Measurements from ENCODE around the gene MAP4K4.
"Not testable (repeated sequence)": the region's sequence is repeated elsewhere in the genome, so short reads cannot be mapped to it uniquely, and the experiment has no call there.

The MAP4K4 gene

DNA sequence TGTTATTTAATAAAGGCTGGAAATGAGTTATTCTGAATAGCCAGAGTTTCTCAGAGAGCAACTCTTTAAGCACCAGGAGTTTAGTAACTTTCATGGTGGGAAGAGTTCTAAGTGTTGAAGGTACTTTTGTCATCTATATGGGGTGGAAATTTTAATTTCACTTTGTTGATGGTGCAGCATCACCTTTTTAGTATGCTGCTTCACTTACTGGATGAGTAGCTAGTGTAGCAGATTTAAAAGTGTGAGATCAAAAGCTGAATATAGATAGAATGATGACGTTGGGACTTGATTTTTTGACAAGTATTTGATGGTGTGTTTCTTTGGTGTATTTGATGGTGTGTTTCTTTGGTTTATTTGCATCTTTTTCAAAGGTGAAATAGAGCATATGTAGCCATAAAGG is 47.3 kb downstream of the MAP4K4 start:
- DNase-seq = no peak

DNA sequence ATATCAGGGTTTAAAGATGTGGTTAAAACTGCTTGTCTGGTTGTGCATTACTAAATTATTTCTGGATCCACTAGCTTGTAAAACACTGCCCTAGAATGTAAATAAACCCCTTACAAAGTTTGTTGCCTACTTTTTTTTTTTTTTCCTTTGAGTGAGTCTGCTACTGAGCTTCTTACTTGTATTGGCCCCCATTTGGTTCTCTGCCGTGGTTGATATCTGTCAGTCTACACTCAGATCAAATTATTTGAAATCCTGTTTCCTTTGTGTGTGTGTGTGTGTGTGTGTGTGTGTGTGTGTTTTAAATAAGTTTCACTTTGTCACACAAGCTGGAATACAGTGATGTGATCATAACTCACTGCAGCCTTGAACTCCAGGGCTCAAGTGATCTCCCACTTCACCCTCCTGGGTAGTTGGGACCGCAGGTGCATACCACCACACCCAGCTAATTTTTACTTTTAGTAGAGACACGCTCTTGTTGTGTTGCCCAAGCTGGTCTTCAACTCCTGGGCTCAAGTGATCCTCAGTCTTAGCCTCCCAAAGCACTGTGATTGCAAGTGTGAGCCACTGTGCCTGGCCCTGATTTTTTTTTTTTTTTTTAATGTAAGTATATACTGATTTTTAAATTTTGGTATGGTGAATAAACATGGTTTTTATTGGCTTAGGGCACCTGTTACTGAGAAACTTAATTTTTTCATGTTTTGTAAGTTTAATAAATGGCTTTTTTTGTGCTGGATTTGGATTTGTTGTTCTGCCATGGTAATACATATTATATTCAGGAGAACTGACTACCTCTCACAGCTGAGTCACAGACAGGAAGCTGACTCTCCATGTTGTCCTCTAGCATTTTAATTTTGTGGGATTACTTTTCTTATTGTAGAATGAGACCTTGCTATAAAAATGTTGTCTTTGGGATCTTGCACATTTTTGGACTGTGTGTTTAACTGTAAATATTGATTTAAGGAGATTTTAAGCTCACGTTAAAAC is 48.5 kb downstream of the MAP4K4 start:
- DNase-seq = peak in 1 of 2 donors; percentile 19

DNA sequence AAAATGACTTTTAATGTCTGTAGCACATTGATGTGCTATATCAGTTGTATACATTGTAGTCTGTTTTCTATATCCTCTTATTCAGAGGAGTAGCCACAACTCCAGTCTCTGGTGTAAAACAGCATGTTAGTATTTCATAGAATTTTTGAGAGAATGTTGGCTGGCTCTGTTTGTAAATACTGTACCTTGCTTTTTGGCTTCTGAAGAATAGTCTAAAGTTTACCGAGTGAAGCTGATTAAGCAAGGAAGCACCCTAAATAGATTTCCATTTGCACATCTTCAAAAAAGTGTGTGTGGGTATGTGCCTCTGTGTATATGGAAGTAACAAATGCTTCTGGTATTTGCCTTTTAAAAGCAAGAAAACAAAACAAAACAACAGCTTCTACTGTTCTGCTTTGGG is 50.5 kb downstream of the MAP4K4 start:
- no peak for DNase-seq

DNA sequence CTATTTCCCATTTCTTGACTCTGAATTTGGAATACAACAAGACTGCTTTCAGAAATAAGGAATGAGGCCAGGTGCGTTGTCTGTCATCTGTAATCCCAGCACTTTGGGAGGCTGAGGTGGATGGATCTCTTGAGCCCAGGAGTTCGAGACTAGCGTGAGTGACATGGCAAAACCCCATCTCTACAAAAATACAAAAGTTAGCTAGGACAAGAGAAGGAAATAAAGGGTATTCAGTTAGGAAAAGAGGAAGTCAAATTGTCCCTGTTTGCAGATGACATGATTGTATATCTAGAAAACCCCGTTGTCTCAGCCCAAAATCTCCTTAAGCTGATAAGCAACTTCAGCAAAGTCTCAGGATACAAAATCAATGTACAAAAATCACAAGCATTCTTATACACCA is 51.0 kb downstream of the MAP4K4 start:
- peak in 1 of 2 donors; percentile 8 for DNase-seq

DNA sequence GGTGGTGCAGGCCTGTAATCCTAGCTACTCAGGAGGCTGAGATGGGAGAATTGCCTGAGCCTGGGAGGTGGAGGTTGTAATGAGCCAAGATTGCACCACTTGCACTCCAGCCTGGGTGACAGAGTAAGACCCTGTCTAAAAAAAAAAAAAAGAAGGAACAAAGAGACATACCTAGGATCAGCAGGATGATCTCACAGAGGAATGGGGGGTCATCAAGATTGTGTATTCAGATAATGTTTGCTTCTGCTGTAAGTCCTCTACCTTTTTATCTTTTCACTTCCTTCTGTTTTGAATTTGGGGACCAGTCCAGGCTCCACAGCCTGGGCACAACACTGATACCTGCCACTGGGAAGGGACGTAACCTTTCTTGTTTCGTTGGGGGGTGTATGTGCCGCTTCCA is 53.2 kb downstream of the MAP4K4 start:
- DNase-seq = no peak

DNA sequence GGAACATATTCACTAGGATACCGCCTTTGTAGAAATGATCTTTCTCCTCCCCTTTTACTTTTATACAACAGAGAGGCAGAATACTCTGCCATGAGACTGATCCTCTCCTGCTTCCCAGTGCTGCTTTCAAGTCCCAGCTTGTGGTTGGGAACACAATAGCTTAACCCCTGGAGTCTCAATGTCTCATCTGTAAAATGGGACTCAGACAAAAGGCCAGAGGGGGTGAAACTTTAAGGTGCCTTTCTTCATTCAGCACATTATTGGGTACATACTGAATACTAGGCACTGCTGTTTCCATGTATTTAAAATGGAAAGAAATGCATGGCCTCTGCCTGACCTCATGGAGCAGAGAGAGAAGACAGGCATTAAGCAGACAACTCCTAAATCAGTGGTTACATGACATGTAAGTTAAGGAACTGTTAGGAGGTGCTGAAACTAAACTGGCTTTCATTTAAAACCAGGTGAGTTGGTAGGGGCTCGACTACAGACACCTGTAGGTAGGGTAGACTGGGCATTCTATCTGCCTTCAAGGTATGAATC is 53.8 kb downstream of the MAP4K4 start:
- no peak for DNase-seq

DNA sequence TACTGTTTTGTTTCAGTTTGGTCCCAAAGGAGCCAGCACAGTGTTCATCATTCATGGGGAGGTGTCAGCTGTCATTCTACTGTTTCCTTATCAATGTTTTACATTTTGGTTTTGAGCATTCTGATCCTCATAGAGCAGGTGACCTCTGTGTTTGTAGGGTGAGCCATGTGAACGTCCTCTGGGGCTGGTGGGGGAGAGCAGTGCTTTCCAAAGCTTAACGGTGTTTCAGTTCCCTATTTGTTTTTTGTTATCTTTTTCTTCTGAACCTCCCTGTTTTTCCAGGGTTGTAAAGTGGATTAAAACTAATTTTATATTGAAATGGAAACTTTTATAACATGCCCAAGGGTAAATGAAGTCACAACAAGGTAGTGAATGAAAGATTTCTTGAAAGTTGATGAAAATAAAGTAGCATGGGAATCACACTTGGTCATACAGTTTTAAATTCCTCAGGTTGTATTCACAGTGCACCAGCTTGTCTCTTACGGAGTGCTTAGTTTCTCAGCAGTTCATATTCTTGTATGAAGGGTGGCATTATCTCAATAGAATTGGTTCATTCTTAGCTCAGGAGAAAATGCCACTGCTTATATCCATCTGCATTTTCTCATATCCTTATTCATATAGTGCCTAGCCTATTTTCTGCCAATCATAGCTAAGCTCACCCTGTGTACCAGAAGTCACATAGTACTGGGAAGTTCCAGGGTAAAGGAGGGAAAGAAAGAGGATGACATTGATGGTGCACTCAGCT is 54.5 kb downstream of the MAP4K4 start:
- no peak for DNase-seq

DNA sequence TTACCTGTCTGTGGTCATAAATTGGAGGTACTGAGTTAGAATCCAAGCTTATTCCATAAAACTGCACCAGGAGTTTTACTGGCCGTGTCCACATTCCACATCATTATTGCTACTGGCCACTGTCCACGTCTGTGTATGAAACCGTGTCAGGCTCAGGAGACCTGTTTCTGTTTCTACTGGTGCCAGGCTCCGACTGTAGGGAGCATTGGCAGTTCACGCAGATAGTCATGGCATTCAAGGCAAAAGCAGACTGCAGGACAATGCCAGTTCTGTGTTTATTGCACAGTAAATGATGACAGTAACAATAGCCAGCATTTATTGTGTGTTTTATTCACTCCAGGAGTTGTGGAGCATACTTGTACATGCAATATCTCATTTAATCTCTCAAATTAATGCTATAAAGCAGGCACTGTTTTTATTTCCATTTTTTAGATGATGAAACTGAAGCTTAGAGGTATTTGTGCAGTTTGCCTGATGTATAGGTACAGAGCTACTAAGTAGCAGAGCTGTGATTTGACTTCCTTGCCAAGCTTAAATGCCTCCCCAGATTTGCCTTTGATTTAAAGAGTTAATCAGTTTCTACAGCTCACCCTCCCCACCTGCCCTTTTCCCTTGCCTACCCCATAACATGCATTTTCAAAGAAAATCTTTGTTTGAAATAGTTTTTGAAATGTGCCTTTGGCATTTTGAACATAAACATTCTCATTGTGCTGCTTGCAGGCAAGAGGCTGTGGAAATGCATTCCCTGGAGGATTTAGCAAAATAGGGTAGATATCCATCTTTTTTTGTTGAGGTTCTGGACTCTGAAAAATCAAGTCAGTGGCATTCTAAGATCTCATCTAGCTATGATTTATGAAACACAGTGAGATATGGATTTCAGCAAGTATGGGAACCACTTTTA is 55.5 kb downstream of the MAP4K4 start:
- no peak for DNase-seq

DNA sequence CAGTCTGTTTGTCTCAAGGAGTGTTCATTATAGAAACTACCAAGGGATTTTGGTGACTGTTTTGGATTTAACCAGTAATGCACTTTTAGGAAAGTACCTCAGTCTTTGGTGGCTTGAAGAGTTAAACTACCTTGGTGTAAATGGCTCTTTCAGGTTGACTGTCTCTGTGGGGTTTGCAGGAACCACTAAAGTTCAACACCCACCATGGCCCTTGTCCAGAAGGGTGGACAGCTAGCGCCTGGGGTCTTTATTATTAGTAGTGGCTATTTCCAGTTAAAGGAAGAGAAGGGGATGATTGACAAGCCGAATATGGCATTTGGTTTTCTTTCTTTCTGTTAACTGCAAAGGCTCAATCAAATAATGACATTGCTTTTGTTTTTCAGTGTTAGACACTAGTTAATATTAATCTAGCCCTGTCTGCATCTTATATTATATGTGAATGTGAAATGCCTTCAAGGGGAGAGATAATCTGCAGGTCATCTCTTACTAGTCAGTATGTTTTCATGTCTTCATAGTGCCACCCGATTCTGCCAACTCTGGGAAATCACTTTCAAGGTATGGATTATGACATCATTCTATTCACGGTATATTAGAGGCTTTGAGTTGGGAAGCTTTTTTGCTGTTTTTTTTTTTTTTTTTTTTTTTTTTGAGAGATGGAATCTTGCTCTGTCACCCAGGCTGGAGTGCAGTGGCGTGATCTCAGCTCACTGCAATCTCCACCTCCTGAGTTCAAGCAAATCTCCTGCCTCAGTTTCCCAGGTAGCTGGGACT is 56.4 kb downstream of the MAP4K4 start:
- no peak for DNase-seq

DNA sequence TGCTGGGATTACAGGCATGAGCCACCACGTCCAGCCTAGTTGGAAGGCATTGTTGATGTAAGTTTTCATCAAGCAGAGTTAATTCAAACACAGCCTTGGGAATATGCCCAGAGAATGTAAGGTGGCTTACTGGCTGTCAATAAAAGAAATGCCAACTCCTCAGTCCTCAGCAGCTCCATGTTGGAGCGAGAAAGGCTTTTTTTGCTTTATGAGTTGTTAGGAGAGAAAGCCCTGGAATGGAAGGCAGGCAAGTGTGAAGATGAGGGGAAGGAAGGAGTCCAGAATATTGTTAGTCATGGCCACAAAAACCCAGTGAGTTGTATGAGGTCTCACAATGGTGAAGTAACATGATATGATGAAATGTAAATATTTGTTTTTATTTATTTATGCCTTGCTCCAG is 57.1 kb downstream of the MAP4K4 start:
- DNase-seq = no peak

DNA sequence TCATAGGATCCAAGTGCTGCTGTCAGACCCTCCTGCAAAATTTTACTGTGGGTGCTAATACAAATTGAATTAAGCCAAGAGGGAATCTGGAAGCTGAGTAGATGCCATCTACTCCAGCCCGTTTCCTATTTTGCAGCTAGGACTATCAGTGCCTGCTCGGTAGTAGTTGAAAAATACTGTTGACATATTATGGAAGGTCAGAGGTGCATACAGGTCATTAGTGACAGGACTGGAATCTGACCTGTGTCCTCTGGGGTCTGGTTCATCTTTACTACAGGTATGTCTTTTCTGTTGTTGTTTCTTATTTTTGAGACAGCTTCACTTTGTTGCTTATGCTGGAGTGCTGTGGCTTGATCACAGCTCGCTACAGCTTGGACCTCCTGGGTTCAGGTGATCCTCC is 58.8 kb downstream of the MAP4K4 start:
- DNase-seq = no peak

DNA sequence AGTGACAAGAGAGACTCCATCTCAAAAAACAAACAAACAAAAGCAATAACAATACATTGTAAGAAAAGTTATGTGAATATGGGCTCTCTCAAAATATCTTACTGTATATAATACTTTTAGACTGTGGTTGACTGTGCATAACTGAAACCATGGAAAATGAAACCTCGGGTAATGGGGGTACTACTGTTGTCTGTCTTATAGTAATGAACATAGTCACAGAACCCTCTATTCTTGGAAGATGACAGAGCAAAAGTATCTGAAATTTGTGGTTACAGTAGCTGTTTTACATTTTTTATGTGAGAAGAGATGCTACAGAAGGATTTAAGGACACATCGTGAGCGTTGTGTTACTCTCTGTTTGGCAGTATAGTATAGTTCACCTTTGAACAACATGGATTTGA is 60.5 kb downstream of the MAP4K4 start:
- DNase-seq = peak in 1 of 2 donors; percentile 79

DNA sequence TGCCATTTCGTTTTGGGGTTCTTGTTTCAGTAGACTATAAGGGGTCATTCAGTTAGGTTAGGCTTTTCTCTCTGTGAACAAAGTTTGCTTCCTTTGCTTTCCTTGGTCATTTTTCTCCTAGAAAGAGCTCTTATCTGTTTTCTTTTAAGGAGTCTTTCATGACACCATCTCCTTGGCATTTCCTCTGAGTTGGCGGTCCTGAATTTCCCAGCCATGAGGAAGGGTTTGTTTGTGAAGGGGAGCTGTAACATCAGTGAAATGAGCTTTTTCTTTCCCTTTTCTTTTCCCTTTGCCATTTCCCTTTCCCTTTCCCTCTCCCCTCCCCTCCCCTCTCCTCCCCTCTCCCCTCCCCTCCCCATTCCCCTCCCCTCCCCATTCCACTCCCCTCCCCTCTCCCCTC is 61.7 kb downstream of the MAP4K4 start:
- DNase-seq = no peak

DNA sequence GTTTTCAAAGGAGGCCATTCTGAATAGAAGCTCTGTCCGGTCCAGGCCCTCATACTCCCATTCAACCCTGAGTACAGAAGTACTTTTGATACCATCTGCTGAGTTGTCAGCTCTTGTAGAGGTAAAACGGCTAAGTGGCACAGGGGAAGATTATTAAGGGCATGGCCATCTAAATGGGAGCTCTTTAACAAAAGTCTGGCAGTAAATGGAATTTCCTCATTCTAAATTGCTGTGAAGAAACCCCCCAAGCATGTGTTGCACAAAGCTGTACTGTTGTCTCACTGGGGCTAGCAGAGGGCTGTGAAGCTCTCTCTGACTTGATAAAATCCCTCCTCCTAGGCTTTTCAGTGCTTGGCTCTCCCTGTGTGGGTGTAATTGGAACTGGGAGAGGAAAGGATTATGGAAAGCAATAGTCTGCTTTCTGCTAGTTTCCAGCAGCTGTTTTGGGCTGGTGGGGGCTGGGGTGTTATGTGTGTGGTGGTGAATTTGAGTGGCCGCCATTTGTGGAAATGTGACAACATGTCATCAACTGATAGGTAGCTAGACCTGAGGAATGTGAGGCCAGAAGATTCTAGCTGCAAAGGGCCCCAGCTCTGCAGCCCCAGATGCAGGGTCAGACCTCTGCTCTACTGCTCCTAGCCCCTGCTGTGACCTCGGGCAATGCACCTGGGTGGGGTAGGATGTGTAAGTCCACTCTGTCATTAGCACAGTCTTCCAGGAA is 65.1 kb downstream of the MAP4K4 start:
- DNase-seq = no peak

DNA sequence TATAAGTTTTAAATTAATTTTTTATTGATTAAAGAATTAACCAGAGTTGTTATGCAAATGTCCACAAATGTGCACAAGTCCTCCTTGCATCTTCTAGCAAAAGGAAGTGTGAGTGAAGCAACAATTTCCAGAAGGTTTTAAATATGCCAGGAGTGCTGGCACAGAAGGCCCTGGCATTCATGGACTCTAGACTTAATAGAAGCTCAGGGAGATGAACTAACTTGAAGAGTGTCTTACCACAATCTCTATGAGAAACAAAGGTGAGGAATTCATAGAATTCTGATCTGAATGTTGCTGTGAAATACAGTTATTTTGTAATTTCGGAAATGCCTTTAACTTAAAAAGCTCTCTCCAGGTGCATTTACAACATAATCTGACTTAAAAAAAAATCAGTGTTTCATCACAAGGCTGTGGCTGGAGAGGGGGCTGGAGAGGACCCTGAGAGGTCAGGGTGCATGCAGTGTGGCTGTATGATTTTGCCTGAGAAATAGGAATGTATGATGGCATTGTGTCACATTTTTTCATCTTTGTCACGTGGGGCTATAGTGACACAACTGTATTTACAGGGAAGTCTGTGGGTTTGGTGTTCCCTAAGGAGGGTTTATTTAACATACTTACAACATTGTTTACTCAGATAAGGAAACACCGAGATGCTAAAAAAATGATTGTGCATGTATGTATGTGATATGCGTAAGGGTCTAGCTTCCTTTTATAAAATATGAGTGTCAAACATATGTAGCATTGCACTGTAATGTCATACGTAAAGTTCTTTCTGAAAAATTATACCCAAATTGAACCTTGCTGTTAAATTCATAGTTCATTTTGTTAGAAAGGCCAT is 66.2 kb downstream of the MAP4K4 start:
- DNase-seq = no peak

DNA sequence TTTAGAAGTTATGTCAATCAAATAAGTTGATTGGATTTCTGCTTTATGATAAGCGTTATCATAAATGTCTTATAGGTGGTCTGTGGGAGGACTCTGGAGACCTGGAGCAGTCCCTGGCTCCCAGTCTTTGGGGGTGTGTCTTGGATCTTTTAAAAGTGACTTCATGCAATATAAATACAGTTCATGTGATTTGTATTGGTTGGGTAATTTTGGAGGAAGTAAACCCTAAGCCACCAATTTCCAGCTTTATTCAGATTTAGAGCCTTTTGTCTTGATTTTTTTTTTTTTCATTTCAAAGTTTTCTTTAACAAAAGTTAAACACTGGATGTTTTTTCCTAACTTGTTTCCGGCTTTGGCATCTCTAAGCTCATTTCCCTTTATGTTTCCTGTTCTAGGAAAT is 68.8 kb downstream of the MAP4K4 start:
- no peak for DNase-seq

DNA sequence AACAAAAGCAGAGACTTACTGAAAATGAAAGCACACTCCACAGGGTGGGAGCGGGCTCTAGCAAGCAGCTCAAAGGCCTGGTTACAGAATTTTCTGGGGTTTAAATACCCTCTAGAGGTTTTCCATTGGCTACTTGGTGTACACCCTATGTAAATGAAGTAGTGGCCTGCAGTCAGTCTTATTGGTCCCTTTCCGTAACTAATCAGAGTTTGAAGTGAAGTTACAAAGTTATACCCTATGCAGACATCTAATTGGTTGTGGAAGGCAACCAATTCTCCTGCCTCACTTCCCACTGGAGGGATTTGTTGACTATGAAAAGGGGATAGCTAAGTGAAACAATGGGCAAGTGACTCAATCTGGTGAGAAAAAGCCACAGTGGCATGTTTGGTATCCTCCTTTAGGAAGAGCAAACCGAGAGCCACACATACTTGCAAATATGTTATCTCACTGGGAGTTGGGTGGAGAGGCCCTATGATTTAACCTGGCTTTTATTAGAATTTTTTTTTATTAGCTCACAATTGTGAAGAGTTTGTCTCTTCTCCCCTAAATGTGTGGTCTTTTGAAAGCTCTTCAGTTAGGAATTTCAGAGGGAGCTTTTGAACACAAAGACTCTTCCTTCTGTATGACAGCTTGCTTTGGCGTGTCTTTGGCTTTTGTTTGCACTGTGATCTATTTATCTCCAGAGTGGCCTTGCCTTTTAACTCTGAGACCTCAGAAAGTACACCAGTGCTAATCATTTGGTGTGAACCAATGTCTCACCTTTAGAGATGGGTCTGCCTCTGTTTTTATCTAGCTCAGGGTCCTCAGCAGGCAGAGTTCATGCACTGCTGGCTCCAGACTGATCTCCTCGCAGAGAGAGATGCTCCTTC is 69.6 kb downstream of the MAP4K4 start:
- no peak for DNase-seq

DNA sequence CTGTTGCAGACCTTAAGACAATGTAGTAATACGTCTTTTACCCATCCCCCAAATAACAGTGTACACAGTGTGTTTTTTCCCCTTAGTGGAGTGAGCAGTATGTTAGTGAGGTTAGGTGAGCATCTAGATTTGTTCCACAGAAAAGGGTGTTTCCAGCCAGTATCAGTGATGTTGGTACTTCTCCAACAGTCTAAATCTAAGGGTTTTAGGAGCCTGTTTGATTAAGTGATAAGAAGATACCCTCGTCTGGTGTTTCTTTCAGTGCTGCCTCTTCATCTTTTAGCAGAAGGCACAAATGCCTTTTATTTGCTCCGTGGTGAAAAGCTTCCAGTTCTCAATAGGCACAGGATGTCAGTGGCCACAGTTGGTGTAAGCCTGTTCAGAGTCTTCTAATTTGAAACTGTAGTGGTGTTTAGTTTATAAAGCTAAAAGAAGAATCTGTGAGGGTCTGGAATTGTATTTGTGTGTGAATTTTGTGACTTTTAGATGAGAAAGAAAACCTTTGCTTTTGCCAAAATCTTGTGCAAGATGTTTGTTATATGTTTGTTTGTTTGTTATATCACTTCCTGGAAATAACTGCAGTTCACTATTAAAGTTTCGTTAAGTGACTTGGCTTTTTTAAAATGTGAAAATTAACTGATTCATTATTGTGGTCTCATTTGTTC is 71.2 kb downstream of the MAP4K4 start:
- DNase-seq = no peak

DNA sequence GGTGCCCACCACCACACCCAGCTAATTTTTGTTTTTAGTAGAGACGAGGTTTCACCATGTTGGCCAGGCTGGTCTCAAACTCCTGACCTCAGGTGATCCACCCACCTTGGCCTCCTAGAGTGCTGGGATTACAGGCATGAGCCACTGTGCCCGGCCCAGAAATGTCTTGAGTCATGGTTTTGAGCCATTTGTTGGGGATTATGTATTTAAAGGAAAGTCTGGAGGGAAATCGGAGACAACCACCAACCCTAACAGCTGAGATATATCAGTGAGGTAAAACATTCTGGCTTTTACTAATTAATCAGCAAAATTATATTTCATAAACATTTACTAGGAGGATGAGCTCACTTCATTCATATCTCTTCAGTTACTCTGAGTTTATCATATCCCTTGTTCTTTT is 72.2 kb downstream of the MAP4K4 start:
- DNase-seq = not testable (repeated sequence)

Data from bone marrow (tissue), 2 donors.